Fibroblast of skin of left quadriceps (primary cell): ENCODE measurements around the gene EVI5L.

ENCODE experiments used
- DNase-seq, 2 experiments: peaks; one replicate each; pipeline ENCODE4 v3.0.0-alpha.2; 2013; ENCODE audit warnings: low read depth in 2 of 2

EVI5L gene

DNA sequence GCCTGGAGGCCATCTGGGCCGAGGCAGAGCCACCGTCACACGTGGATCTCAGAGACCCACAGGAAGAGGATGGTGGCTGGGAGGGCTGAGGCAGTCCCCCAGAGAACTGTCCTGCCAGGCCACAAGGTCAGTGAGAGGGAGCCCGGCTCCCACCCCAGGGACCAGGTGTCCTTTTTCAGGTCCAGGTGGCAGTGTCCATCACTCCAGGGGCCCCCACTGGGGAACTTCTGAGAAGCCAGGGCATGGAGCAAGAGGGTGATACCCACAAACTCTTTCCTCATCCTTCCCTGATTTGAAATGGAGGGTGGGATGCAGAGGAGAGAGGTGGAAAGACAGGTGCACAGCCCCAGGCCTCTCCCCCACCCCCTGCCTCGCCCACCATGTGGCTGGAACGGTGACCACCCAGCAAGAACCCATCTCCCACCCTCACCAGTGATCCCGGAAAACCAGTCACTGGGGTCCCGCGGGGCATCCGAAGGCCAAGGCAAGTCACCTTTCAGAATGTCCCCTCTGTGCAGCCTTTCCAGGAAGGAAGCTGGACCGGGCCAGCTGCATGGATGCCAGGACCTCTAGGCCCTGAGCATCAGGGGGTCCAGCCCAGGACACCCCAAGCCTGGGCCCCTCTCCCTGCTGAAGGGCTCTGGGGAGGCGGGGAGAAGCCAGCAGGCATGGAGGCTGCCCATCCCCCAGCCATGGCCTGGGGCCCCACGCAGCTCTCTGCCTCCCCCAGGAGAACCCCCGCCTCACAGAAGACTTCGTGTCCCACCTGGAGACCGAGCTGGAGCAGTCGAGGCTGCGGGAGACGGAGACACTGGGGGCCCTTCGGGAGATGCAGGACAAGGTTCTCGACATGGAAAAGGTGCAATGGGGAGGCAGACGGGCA lies 30.1 kb downstream of the EVI5L start:
- no peak for DNase-seq

DNA sequence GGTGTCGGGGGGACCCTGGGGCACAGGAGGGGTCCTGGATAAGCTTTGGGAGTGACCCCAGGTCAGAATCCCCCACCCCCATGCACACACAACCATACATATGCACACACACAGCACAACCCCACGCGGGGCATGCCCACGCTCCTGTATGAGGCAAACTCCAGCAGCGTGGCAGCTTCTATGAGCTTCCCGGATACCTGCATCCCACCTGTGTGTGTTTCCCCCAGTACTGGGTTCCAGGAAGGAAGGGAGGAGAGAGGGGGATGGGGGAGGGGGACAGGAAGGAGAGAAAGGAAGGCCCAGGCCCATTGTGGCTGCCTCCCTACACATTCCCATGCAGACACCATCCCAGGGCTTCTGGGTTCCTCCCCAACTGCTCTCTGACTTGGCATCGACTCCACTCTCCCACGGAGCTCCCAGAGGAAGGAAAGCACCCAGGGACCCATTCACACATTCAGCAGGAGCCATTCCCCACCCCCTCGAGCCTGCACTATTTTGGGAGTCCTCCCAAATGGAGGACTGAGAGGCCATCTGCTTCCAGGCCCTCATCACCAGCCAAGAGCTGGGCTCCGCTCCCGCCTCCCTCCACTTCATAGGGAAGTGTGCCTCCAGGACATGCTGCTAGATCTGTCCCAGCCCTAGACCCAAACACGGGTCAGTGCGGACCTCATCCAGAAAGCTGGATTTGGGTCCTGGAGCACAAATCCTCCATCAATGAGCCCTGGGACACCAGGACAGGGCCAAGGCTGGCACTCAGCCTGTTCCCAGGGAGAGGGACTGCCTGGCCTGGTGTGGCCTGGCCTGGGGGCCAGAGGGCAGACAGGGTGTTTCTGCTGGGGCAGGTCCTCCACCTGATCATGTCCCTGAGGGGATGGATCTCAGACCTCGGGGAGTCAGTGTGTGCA lies 30.9 kb downstream of the EVI5L start:
- DNase-seq = no peak

DNA sequence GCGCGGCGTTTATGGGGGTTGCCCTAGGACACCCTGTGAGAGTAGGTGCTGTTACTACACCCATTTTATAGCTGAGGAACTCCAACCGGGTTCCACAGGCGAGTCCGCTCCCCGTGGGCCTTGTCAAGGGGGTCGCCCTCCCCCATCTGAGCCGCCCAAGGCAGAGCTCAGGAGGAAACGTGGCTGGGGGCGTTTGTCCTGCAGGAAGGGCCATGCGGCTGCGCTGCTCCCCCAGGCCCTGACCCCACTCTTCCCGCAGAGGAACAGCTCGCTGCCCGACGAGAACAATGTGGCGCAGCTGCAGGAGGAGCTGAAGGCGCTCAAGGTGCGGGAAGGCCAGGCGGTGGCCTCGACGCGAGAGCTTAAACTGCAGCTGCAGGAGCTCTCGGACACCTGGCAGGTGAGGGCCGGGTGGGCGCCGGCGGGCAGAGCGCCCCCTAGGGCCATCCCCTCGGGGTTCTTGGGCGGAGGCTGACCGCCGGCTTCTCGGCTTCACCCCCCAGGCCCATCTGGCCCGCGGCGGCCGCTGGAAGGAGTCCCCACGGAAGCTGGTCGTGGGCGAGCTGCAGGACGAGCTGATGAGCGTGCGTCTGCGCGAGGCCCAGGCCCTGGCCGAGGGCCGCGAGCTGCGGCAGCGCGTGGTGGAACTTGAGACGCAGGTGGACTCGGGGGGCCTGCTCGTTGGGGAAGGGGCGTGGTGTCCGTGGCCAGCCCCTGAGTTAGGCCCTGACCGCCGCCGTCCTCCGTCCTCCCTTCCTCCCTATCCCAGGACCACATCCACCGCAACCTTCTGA lies 31.8 kb downstream of the EVI5L start:
- no peak for DNase-seq

DNA sequence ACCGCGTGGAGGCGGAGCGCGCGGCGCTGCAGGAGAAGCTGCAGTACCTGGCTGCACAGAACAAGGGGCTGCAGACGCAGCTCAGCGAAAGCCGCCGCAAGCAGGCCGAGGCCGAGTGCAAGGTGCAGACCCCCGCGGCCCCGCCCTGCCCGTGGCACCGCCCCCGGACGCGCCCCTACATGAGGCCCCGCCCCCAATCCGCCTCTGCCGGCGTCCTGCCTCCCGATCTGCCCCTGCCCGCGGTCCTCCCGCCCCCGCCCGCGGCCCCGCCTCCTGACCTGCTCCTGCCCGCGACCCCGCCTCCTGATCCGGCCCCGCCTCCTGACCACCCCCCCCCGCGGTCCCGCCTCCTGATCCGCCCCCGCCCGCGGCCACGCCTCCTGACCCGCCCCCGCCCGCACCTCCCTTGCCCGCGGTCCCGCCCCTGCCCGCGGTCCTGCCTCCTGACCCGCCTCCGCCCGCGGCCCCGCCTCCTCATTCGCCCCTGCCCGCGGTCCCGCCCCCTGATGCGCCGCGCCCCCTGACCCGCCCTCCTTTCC lies 32.5 kb downstream of the EVI5L start:
- no peak for DNase-seq

DNA sequence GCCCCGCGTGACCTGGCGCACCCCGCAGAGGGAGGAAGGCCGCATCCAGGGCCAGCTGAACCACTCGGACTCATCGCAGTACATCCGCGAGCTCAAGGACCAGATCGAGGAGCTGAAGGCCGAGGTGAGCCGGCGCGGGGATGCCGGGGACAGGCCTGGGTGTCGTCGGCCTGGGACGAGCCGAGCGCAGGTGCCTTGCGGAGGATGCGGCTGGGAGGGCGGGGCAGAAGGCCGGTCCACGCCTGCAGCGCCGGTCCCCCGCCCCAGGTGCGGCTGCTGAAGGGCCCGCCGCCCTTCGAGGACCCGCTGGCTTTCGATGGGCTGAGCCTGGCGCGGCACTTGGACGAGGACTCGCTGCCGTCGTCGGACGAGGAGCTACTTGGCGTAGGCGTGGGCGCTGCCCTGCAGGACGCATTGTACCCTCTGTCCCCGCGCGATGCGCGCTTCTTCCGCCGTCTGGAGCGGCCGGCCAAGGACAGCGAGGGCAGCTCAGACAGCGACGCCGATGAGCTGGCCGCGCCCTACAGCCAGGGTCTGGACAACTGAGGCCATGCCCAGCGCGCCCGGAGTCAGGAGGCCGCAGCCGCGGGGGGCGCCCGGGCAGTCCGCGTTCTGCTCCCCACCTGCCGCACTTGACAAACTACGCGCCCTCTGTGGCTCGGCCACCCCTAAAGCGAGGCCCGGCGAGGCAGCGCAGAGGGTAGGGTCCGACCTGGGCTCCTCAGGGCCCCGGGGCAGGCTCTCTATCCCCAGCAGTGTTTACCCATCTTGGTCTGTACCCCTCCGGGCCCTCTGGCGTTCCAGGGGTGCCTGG lies 33.3 kb downstream of the EVI5L start:
- DNase-seq = no peak

DNA sequence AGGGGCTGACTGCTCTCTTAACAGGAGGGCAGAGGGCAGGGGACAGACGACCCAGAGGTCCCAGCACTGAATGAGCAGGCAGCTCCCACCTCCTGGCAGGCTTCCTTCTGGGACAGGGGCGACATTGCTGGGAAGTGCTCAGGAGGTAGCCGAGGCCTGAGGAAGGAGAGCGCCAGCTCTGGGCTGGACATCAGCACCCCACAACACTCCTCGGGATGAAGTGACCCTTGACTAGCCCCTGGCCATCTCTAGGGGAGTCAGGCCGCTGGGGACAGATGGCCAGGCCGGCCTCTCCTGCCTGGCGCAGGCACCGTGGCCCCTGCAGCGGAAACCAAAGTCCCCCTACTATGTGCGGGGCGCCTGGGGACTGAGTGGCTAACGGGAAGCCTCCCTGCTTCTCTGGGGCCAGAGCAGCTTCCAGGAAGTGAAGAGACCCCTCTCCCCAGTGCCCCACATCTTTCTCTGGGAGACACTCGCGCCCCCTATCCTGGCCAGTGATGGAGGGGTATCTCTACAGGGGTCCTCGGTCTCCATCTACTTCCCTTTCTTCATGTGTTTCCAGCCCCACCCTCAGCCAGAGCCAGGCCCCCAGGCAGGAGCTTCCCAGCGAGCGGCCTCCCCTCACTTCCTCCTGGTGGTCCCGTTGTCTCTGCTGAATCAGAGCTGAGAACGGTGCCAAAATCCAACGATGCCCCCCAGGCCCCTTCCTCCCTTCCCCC lies 34.1 kb downstream of the EVI5L start:
- DNase-seq = no peak

DNA sequence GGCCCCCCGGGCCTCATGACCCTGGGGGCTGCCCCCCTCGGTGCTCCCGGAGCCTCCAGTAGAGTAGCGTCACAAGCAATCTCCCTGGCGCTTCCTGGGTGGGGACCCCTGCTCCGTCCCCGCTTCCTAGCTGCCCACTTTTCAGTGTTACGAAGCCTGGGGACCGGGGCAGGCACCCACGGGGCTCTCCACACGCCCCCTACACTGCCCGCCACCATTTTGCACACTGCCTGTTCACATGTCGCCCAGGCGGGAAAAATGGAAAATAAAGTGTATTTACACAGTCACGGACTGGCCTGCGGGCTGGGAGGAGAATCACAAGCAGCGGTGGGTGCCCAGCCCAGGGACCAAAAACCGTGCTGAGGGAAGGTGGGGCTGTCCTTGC lies 34.7 kb downstream of the EVI5L start:
- DNase-seq = no peak

DNA sequence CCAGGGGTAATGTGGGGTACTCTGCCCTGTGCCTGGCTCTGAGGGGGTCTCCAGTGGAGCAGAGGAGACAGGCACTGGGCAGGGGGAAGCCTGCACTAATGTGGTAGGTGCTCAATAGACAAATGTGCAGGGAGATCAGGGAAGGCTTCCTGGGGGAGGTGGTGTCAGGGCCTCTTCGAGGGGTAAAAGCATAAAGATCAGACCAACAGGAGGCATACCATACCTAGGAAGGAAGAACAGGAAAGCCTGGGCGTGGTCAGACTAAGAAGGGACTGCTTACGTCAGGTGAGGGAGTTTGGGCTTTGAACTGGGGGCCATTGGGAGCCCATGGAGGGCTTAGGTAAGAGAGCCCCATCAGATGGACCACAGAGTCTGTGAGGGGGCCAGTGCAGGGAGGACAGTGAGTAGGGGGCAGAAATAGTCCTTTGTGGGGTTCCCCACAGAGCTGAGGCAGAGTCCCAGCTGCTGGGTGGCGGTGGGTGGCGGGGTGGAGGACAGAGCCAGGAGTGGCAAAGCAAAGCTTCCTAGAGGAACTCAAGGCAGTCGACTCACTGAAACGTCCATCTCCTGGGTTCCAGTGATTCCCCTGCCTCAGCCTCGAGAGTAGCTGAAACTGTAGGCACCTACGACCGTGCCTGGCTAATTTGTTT lies 35.4 kb downstream of the EVI5L start:
- no peak for DNase-seq

DNA sequence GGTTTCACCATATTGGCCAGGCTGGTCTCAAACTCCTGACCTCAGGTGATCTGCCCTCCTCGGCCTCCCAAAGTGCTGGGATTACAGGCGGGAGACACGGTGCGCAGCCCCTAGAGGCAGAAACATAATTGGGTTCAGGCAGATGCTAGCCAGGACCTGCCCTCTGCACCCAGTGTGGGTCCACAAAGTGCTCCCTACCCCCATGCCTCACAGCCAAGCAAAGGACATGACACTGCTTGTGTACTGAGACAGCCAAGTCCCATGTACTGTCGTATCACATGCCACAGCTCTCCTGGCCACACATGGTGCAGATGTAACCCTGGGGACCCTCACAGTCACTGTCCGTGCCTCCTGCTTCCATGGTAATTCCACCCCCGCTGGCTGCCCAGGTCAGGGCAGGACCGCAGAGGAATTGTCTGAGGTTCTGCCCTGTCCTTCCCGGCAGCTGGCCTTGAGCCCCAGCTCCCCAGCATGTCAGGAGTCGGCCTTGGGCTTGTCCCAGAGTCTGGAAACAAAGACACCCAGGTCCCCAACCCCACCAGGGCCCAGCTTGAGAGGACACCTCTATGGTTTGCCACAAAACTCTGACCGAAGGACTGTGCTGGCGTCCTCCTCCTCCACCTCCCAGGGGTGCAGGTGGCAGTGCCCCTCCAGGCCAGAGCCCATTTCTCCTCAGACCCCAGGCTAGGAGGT lies 36.5 kb downstream of the EVI5L start:
- DNase-seq = no peak

DNA sequence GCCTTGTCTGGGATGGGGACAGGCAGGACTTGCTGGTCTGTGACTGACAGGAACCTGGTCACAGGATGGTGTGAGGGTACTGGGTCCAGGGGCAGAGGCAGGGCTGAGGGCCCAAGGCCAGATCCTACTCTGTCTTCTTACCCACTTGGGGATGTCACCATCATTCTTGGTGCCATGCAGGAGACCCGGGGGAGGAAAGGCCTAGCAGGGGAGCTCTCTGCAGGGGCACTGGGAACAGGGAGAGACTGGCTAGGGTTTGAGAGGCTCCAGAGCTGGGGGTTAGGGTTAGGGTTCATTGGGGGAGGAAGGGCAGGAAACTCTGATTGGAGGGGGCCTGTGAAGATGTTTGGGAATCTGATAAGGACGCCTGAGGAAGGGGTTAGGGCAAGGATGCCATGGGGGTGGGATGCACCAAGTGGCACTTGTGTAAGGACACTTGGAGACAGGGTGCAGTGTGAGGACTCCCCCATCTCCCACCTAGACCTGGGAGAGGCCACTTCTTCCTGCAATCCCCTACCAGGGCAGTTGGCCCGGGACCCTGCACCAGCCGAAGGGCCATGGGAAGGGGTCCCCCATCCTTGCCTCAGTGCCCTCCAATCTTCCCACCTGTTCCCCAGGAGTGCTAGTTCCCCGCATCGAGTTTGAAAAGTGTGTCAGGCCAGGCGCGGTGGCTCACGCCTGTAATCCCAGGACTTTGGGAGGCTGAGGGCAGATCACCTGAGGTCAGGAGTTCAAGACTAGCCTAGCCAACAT lies 37.2 kb downstream of the EVI5L start:
- DNase-seq = no peak

DNA sequence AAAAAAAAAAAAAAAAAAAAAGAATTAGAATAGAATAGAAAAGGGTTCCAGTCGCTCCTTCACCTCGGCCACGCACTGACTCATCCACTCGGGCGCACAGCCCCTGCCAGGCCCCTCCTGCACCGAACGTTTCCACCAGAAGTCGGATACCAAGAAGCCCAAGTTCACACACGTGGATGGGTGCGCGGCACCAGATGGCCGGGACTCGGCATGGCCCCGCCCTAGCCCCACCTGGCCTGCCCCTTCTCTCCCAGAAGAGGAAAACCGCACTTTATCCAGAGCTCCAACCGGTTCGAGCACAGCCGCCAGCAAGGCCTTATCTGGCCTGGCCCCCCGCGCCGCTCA lies 38.3 kb downstream of the EVI5L start:
- no peak for DNase-seq

DNA sequence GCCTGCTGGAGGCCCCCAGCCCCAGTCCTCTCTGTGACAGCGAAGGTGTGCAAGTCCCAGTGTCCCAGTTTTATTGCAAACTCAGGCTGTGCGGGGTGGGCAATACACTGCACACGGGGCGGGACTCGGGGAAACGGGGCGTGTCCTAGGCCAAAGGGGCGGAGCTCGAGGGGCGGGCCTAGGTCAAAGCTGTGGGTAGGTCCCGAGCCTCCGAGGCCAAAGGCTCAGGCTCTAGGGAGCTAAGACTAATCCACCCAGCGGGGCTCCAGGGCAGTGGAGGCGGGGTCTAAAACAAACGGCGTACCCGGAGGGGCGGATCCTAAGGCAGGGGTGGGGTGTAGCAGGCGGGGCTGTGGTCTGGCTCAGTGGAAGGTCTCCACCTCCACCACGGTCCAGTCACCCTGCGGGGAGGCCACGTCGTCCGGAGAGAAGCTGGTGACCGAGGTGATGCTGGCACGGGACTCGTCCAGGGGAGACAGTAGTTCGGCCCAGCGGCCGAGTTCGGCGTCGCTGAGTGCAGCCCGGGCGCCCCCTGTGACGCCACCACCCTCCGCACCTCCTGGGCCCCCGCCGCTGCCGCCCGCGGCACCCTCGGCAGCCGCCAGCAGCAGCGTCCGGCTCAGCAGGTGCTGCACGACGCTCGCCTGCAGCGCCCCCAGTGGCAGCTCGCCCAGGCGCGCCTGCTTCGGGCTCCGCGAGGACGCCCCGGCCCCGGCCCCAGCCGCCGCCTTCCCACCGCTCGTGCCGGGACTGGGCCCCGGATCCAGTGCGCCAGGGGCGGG lies 38.8 kb downstream of the EVI5L start:
- no peak for DNase-seq

DNA sequence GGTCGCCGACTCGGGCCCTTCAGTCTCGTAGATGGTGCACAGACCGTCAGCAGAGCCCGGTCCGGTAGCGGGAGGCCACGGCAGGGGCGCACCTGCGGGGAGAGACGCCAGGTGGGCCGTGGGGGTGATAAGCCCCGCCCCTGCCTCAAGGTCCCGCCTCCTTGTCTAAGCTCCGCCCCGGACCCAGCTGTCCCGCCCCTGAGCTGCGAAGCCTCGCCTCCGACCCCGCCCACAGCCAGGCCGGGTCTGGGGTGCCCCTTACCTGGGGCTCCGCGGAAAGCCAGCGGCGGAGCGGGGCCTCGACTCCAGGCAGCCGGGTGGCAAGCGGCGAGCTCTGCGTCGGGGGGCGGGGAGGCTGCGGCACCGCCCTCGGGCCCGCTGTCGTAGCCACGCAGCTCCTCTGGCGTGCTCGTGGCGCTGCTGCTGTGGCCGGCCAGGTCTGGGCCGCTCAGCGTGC lies 39.5 kb downstream of the EVI5L start:
- no peak for DNase-seq

DNA sequence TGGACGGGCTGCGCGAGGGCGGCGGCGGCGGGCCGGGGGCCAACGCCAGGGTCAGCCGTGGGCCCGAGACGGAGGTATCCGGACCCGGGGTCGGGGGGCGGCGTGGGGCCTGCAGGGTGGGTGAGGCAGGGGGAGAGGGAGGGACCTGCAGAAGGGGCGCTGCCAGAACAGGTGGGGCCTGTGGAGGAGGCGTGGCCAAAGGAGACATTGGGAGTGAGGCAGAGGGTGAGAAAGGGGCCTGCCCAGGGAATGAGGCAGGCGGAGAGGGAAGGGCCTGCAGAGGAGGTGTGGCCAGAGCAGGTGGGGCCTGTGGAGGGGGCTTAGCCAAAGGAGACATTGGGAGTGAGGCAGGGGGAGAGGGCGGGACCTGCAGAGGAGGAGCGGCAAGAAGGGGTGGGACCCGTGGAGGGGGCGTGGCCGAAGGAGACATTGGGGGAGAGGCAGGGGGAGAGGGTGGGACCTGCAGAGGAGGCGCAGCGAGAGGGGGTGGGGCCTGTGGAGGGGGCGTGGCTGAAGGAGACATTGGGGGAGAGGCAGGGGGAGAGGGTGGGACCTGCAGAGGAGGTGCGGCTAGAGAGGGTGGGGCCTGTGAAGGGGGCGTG lies 40.0 kb downstream of the EVI5L start:
- no peak for DNase-seq

DNA sequence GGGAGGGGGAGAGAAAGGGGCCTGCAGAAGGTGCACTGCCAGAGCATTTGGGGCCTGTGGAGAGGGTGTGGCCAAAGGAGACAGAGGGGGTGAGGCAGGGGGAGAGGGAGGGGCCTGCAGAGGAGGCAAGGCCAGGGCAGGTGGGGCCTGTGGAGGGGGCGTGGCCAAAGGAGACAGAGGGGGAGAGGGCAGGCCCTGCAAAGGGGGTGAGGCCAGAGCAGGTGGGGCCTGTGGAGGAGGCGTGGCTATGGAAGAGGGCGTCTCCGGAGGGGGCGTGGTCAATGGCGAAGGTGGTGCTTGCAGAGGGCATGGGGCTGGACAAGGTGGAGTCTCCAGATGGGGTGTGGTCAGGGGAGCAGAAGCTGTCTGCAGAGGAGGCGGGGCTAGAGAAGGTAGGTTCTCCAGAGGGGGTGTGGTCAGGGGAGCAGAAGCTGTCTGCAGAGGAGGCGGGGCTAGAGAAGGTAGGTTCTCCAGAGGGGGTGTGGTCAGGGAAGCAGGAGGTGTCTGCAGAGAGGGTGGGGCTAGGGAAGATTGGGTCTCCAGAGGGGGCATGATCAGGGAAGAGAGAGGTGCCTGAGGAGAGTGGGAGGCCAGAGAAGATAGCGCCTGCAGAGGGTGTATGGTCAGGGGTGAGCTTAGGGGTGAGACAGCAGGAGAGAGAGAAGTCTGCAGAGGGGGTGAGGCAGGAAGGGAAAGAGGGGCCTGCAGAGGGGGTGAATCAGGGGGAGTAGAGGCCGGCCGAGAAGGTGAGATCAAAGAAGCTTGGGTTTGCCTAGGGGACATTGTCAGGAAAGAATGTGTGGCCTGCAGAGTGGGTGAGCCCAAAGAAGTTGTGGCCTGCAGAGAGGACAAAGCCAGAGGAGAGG lies 40.8 kb downstream of the EVI5L start:
- DNase-seq = no peak
